Breast epithelium (tissue), 3 donors: ENCODE data around the gene GABARAP.

Source experiments
- CTCF ChIP-seq, 3 donors: fragments of 450-650 bp; IDR thresholded peaks; one replicate each; pipeline ENCODE4 v1.5.1; 2016 to 2017; ENCODE audit warnings: antibody characterized with exemption in 3 of 3, mild to moderate bottlenecking in 3 of 3, moderate library complexity in 3 of 3
- POLR2A ChIP-seq: fragments of 450-650 bp; IDR thresholded peaks from one replicate; pipeline ENCODE4 v1.6.1; 2016; ENCODE audit warnings: antibody characterized with exemption, mild to moderate bottlenecking, moderate library complexity
- POLR2AphosphoS5 ChIP-seq, 3 donors: sonication (generic); formaldehyde crosslinking; IDR thresholded peaks; one replicate each; pipeline ENCODE4 v1.6.1; 2017; ENCODE audit warnings: antibody characterized with exemption in 3 of 3

GRCh38 chr17:7281953-7282751, 39.9 kb upstream of the GABARAP start:
- TF ChIP-seq CTCF (IDR thresholded peaks at IDR 0.05) (no peak), POLR2A (no peak), POLR2AphosphoS5 (IDR thresholded peaks at IDR 0.05) (peak in 1 of 3 donors; percentile 13)
